GM23338 (cell line): ENCODE results near the gene TYW3. TPM values are rescaled to one million over a fixed set of nuclear protein-coding genes. Genes with fewer than 3 reads are reported as not detected.

Experiments used
- ATAC-seq: fragments of 200-7000 bp; cut with Tn5 transposase; 3 replicates; pipeline ENCODE4 v1.9.1; 2020
- DNase-seq: peaks from one replicate; pipeline ENCODE4 v3.0.0-alpha.2; 2015; ENCODE audit warnings: low spot score
- H2AFZ ChIP-seq: fragments of 200-600 bp; sonication (generic); 2 replicates; pipeline ENCODE4 v1.8.0; 2016; ENCODE audit warnings: antibody characterized with exemption, mild to moderate bottlenecking, moderate library complexity
- H3F3A ChIP-seq: fragments of 200-600 bp; sonication (generic); replicated peaks from 2 replicates; pipeline ENCODE4 v1.8.0; 2017; ENCODE audit warnings: antibody characterized with exemption, mixed run types, low read depth
- H3K27ac ChIP-seq: fragments of 200-600 bp; sonication (generic); 2 replicates; pipeline ENCODE4 v1.6.1; 2016; ENCODE audit warnings: low read depth
- H3K27me3 ChIP-seq: fragments of 200-600 bp; sonication (generic); 2 replicates; pipeline ENCODE4 v1.8.0; 2016; ENCODE audit warnings: mild to moderate bottlenecking, mixed run types, moderate library complexity; ENCODE audit not compliant: insufficient read depth
- H3K36me3 ChIP-seq: fragments of 200-600 bp; sonication (generic); 2 replicates; pipeline ENCODE4 v1.8.0; 2016; ENCODE audit warnings: mild to moderate bottlenecking; ENCODE audit not compliant: insufficient read depth
- H3K4me1 ChIP-seq: fragments of 200-600 bp; sonication (generic); 2 replicates; pipeline ENCODE4 v1.8.0; 2016; ENCODE audit warnings: mild to moderate bottlenecking, moderate library complexity; ENCODE audit not compliant: insufficient read depth
- H3K4me2 ChIP-seq: fragments of 200-600 bp; sonication (generic); 2 replicates; pipeline ENCODE4 v1.7.1; 2017; ENCODE audit warnings: mixed run types
- H3K4me3 ChIP-seq: fragments of 200-600 bp; sonication (generic); 2 replicates; pipeline ENCODE4 v1.6.1; 2016; ENCODE audit warnings: mixed run types
- H3K79me2 ChIP-seq: fragments of 200-600 bp; sonication (generic); replicated peaks from 2 replicates; pipeline ENCODE4 v1.8.0; 2017; ENCODE audit warnings: mild to moderate bottlenecking; ENCODE audit not compliant: insufficient read depth
- H3K9me2 ChIP-seq: fragments of 200-600 bp; sonication (generic); 2 replicates; pipeline ENCODE4 v1.8.0; 2017; ENCODE audit not compliant: insufficient read depth
- H4K20me1 ChIP-seq: fragments of 200-600 bp; sonication (generic); replicated peaks from 2 replicates; pipeline ENCODE4 v1.8.0; 2017; ENCODE audit warnings: mild to moderate bottlenecking; ENCODE audit not compliant: insufficient read depth
- H3K27ac Mint-ChIP-seq: 2 replicates; pipeline ENCODE4 v1.8.0; 2020; ENCODE audit warnings: inconsistent platforms, mild to moderate bottlenecking, moderate library complexity, mixed read lengths
- H3K27me3 Mint-ChIP-seq: 3 replicates; pipeline ENCODE4 v1.8.0; 2022; ENCODE audit warnings: low read depth, mild to moderate bottlenecking, moderate library complexity, mixed read lengths, inconsistent platforms; ENCODE audit not compliant: insufficient read depth, poor library complexity
- H3K36me3 Mint-ChIP-seq: 3 replicates; pipeline ENCODE4 v1.8.0; 2021; ENCODE audit warnings: low read depth, mild to moderate bottlenecking, inconsistent platforms, moderate library complexity, mixed read lengths
- H3K4me1 Mint-ChIP-seq: 3 replicates; pipeline ENCODE4 v1.8.0; 2020; ENCODE audit warnings: mild to moderate bottlenecking, inconsistent platforms, mixed read lengths
- H3K4me3 Mint-ChIP-seq: 3 replicates; pipeline ENCODE4 v1.8.0; 2021; ENCODE audit warnings: moderate library complexity, mild to moderate bottlenecking, inconsistent platforms, mixed read lengths
- H3K9me3 Mint-ChIP-seq: 3 replicates; pipeline ENCODE4 v1.8.0; 2020; ENCODE audit warnings: moderate library complexity, mild to moderate bottlenecking, inconsistent platforms, mixed read lengths
- CREB1 ChIP-seq: fragments of 250-450 bp; sonication (Bioruptor Pico); IDR thresholded peaks from 2 replicates; pipeline ENCODE4 v1.5.0; 2020; ENCODE audit warnings: low read depth, mild to moderate bottlenecking, moderate library complexity
- CTCF ChIP-seq, 2 experiments: fragments of 200-600 bp in 1 of 2; sonication (generic) in 1 of 2; conservative IDR thresholded peaks; 2 replicates each; pipeline versions ENCODE4 v1.5.1 to v1.6.1; 2016 to 2017; ENCODE audit warnings: antibody characterized with exemption in 2 of 2, low read depth in 2 of 2, mild to moderate bottlenecking in 2 of 2, moderate library complexity in 1 of 2
- ETS1 ChIP-seq: IDR thresholded peaks from 2 replicates; pipeline ENCODE4 v1.6.1; 2016; ENCODE audit warnings: antibody characterized with exemption
- EZH2 ChIP-seq: fragments of 200-600 bp; sonication (generic); IDR thresholded peaks from one replicate; pipeline ENCODE4 v1.8.0; 2017; ENCODE audit warnings: antibody characterized with exemption, mild to moderate bottlenecking, low read depth; ENCODE audit not compliant: unreplicated experiment
- EZH2phosphoT487 ChIP-seq: fragments of 200-600 bp; sonication (generic); IDR thresholded peaks from one replicate; pipeline ENCODE4 v1.8.1; 2018; ENCODE audit warnings: antibody characterized with exemption; ENCODE audit not compliant: unreplicated experiment
- JUNB ChIP-seq: IDR thresholded peaks from one replicate; pipeline ENCODE4 v1.6.1; 2016; ENCODE audit warnings: antibody characterized with exemption; ENCODE audit not compliant: unreplicated experiment
- NANOG ChIP-seq: IDR thresholded peaks from 2 replicates; pipeline ENCODE4 v1.6.1; 2016; ENCODE audit warnings: antibody characterized with exemption, borderline replicate concordance
- POLR2AphosphoS5 ChIP-seq: IDR thresholded peaks from 2 replicates; pipeline ENCODE4 v1.6.1; 2016; ENCODE audit warnings: antibody characterized with exemption, low read depth
- STAT1 ChIP-seq: IDR thresholded peaks from one replicate; pipeline ENCODE4 v1.6.1; 2016; ENCODE audit warnings: antibody characterized with exemption; ENCODE audit not compliant: unreplicated experiment
- ZNF114 ChIP-seq: fragments of 250-450 bp; sonication (Bioruptor Pico); IDR thresholded peaks from 2 replicates; pipeline ENCODE4 v1.5.0; 2020; ENCODE audit warnings: mild to moderate bottlenecking, moderate library complexity
- ZNF331 ChIP-seq: fragments of 250-450 bp; sonication (Bioruptor Pico); IDR thresholded peaks from 2 replicates; pipeline ENCODE4 v1.5.0; 2020; ENCODE audit warnings: low read depth, mild to moderate bottlenecking, moderate library complexity
- ZNF462 ChIP-seq: fragments of 250-450 bp; sonication (Bioruptor Pico); IDR thresholded peaks from 2 replicates; pipeline ENCODE4 v1.5.0; 2020; ENCODE audit warnings: mild to moderate bottlenecking, moderate library complexity
- polyA plus RNA-seq: library from polyadenylated mRNA; unstranded; fragments of >200 nt; fragmentation: Nextera tagmentation; extraction: Ambion mirVana; gene quantifications from 2 replicates; pipeline ENCODE4 v1.2.1, GENCODE V29; 2016
- total RNA-seq: library from RNA; depleted of rRNA; stranded (reverse); fragments of >200 nt; shearing (Covaris generic); gene quantifications from 2 replicates; pipeline ENCODE4 v1.2.3, GENCODE V29; 2014
- TF ChIP-seq, protein P1 (sequence below): IDR thresholded peaks from one replicate; pipeline ENCODE4 v1.6.1; 2018; ENCODE audit warnings: antibody characterized with exemption; ENCODE audit not compliant: unreplicated experiment

TYW3 gene
- total and polyA plus RNA-seq, 2 experiments from 2014 or later = 29.6 to 66.8 TPM

GRCh38 chr1:74717626-74718025 lies 15.3 kb upstream of the TYW3 start:
- Histone ChIP-seq H4K20me1 (0 out of 2 replicates have a peak, but pooled peaks cover 5% of the 10 kb centered on the region), H3K36me3 (0 out of 2 replicates have a peak, but pooled peaks cover 23% of the 10 kb centered on the region), H3K27me3 (no peaks in the 10 kb centered on the region), H3K4me1 (peaks cover 9% of the 10 kb centered on the region; the same call in 1 of the 2 replicates), H3K4me2 (no peak overlapping the region), H3K79me2 (no peaks in the 10 kb centered on the region), H3K27ac (no peak overlapping the region), H3K4me3 (no peak overlapping the region), H3K9me2 (no peaks in the 10 kb centered on the region), H3F3A (no peaks in the 10 kb centered on the region), H2AFZ (no peak overlapping the region)
- ATAC-seq (no peak), DNase-seq (no peak)
- no peaks in the 10 kb centered on the region for H3K27me3 Mint-ChIP-seq
- H3K4me1 Mint-ChIP-seq = no peaks in the 10 kb centered on the region
- H3K4me3 Mint-ChIP-seq = no peak overlapping the region
- no peak for TF ChIP-seq EZH2phosphoT487
- no peak for TF ChIP-seq POLR2AphosphoS5
- TF ChIP-seq STAT1 = no peak
- no peak for TF ChIP-seq ZNF331 (CRISPR knock-in tag)
- TF ChIP-seq, protein P1, sequence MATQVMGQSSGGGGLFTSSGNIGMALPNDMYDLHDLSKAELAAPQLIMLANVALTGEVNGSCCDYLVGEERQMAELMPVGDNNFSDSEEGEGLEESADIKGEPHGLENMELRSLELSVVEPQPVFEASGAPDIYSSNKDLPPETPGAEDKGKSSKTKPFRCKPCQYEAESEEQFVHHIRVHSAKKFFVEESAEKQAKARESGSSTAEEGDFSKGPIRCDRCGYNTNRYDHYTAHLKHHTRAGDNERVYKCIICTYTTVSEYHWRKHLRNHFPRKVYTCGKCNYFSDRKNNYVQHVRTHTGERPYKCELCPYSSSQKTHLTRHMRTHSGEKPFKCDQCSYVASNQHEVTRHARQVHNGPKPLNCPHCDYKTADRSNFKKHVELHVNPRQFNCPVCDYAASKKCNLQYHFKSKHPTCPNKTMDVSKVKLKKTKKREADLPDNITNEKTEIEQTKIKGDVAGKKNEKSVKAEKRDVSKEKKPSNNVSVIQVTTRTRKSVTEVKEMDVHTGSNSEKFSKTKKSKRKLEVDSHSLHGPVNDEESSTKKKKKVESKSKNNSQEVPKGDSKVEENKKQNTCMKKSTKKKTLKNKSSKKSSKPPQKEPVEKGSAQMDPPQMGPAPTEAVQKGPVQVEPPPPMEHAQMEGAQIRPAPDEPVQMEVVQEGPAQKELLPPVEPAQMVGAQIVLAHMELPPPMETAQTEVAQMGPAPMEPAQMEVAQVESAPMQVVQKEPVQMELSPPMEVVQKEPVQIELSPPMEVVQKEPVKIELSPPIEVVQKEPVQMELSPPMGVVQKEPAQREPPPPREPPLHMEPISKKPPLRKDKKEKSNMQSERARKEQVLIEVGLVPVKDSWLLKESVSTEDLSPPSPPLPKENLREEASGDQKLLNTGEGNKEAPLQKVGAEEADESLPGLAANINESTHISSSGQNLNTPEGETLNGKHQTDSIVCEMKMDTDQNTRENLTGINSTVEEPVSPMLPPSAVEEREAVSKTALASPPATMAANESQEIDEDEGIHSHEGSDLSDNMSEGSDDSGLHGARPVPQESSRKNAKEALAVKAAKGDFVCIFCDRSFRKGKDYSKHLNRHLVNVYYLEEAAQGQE = no peak
- TF ChIP-seq JUNB = no peak
- TF ChIP-seq NANOG = no peak
- no peak for TF ChIP-seq CTCF (conservative IDR thresholded peaks at IDR 0.05; ENCODE audit: low read depth in 2 of 2)
- no peak for TF ChIP-seq ZNF462
- TF ChIP-seq EZH2 = no peak
- no peak for TF ChIP-seq CREB1 (CRISPR knock-in tag)
- no peak for TF ChIP-seq ZNF114 (CRISPR knock-in tag)
- TF ChIP-seq ETS1 = no peak
- H3K27ac Mint-ChIP-seq = no peak overlapping the region
- no peaks in the 10 kb centered on the region for H3K9me3 Mint-ChIP-seq
- peaks cover 15% of the 10 kb centered on the region for H3K36me3 Mint-ChIP-seq
